Heart left ventricle (tissue), 16 donors: ENCODE data around the gene SRPK2. TPM values are rescaled to one million over a fixed set of nuclear protein-coding genes. Genes with fewer than 3 reads are reported as not detected.

Experiments
- ATAC-seq, 4 donors: fragments of 200-7000 bp; cut with Tn5 transposase; one replicate each; pipeline ENCODE4 v1.9.1; 2020 to 2022; ENCODE audit warnings: moderate library complexity in 4 of 4, mild to moderate bottlenecking in 3 of 4, moderate number of reproducible peaks in 1 of 4
- DNase-seq, 5 donors: peaks; one replicate each; pipeline ENCODE4 v3.0.0-alpha.2; 2020
- H3K27ac ChIP-seq, 12 donors: fragments of 200-600 bp; sonication (generic) in 4 of 12; one replicate each; pipeline versions ENCODE4 v1.5.0 to v1.8.0; 2016 to 2022; ENCODE audit warnings: mild to moderate bottlenecking in 2 of 12
- H3K27me3 ChIP-seq, 9 donors: fragments of 200-600 bp; sonication (generic) in 2 of 9; one replicate each; pipeline versions ENCODE4 v1.5.1 to v1.8.0; 2016 to 2022; ENCODE audit warnings: mild to moderate bottlenecking in 3 of 9
- H3K36me3 ChIP-seq, 9 donors: fragments of 200-600 bp; sonication (generic) in 2 of 9; one replicate each; pipeline versions ENCODE4 v1.5.0 to v1.8.0; 2018 to 2022; ENCODE audit warnings: mild to moderate bottlenecking in 2 of 9
- H3K4me1 ChIP-seq, 12 donors: fragments of 200-600 bp; sonication (generic) in 4 of 12; one replicate each; pipeline versions ENCODE4 v1.5.0 to v1.8.0; 2016 to 2022; ENCODE audit warnings: mild to moderate bottlenecking in 3 of 12
- H3K4me3 ChIP-seq, 12 donors: fragments of 200-600 bp; sonication (generic) in 4 of 12; one replicate each; pipeline versions ENCODE4 v1.5.0 to v1.8.0; 2017 to 2022; ENCODE audit warnings: mild to moderate bottlenecking in 9 of 12, moderate library complexity in 4 of 12
- H3K9me3 ChIP-seq, 12 donors: fragments of 200-600 bp; sonication (generic) in 4 of 12; one replicate each; pipeline versions ENCODE4 v1.5.0 to v1.8.0; 2016 to 2022; ENCODE audit warnings: mild to moderate bottlenecking in 1 of 12
- POLR2A ChIP-seq, 2 donors: fragments of 450-650 bp; IDR thresholded peaks; one replicate each; pipeline ENCODE4 v1.6.1; 2017; ENCODE audit warnings: antibody characterized with exemption in 2 of 2, mild to moderate bottlenecking in 2 of 2, moderate library complexity in 2 of 2
- WGBS, 4 donors: extraction: QIAGEN DNeasy Blood & Tissue Kit in 2 of 4; methylation state at CpG; one replicate each; pipeline versions ENCODE4 v1.1.5 to v1.1.7; 2013 to 2018; 5-methylcytosine and 5-hydroxymethylcytosine counted together
- intact Hi-C, 10 donors: fragments of 100-400 bp; cut with DNase I; formaldehyde crosslinking; loops; one replicate each; pipeline versions ENCODE4 v1.11.1 to v1.14.2; 2022
- polyA plus RNA-seq, 2 donors: library from polyadenylated mRNA; stranded (reverse); fragments of 200-250 nt; gene quantifications; one replicate each; pipeline ENCODE4 v1.2.3, GENCODE V29; 2013
- total RNA-seq, 9 donors: library from RNA; depleted of rRNA in 2 of 9; stranded (reverse); fragments of >200 nt in 2 of 9; fragmentation: NEBNext Ultra II Directional in 3 of 9; extraction: Animal tissue kit (Norgen Biotek cat#: 25700) in 3 of 9; gene quantifications; one replicate each; pipeline versions ENCODE4 v1.1.0 to v1.2.4, GENCODE V29; 2016 to 2023
- TF ChIP-seq, protein P1 (sequence below), 12 donors: fragments of 200-600 bp; sonication (generic) in 4 of 12; IDR thresholded peaks; one replicate each; pipeline versions ENCODE4 v1.5.0 to v1.8.0; 2018 to 2022; ENCODE audit warnings: antibody characterized with exemption in 12 of 12, mild to moderate bottlenecking in 5 of 12
- donor health status: ischemic (EF 13 %, LVEDD 7.1; RV severe dilation, severe dysfunction).
- donor health status: healthy with polysubstance abuse.
- donor health status: DM: no; HTN: yes; CAD: no.
- donor health status: DM: no; HTN: no; CAD: no.
- donor health status: ischemic (EF 25% LVEDD 6.9; RV normal size, moderate dysfunction).
- donor health status: ischemic (EF 25% LVEDD 5.7; RV mildly dilated, moderate dysfunction).
- donor health status: healthy.
- donor health status: DM: yes; HTN: yes; CAD: no.
- donor health status: ischemic (EF 35%, LVEDD 5.7; RV mildly dilated, moderate dysfunction).
- donor health status: nonischemic (EF 11% LVEDD 7.7; RV severe dilation, severe dysfunction).
- donor health status: DM: yes; HTN: yes; CAD: no.
- donor health status: PGD.
- donor health status: ischemic (EF 29% LVEDD 5.4; RV normal size, mild dysfunction).
- donor health status: nonischemic (EF 23%, LVEDD 6.1; RV moderate dilation, normal function).

The SRPK2 gene
- total and polyA plus RNA-seq, 11 donors = 8.6 to 42.4 (median 33.5) TPM

DNA sequence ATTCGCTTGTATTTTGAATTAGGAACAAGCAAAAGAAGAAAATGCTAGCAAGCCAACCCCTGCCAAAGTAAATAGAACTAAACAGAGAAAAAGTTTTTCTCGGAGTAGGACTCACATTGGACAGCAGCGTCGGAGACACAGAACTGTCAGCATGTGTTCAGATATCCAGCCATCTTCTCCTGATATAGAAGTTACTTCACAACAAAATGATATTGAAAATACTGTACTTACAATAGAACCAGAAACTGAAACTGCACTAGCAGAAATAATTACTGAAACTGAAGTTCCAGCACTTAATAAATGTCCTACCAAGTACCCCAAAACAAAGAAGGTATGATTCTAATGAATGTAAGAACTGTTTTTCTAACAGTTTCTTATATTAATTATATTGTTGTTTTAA, 286.9 kb downstream of the SRPK2 start:
- TF ChIP-seq, protein P1, sequence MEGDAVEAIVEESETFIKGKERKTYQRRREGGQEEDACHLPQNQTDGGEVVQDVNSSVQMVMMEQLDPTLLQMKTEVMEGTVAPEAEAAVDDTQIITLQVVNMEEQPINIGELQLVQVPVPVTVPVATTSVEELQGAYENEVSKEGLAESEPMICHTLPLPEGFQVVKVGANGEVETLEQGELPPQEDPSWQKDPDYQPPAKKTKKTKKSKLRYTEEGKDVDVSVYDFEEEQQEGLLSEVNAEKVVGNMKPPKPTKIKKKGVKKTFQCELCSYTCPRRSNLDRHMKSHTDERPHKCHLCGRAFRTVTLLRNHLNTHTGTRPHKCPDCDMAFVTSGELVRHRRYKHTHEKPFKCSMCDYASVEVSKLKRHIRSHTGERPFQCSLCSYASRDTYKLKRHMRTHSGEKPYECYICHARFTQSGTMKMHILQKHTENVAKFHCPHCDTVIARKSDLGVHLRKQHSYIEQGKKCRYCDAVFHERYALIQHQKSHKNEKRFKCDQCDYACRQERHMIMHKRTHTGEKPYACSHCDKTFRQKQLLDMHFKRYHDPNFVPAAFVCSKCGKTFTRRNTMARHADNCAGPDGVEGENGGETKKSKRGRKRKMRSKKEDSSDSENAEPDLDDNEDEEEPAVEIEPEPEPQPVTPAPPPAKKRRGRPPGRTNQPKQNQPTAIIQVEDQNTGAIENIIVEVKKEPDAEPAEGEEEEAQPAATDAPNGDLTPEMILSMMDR (IDR thresholded peaks at IDR 0.05) = no peak
- TF ChIP-seq POLR2A (IDR thresholded peaks at IDR 0.05) = no peak
- no peaks in the 10 kb centered on the region for H3K9me3 ChIP-seq
- H3K27ac ChIP-seq = peak overlapping the region in 1 of 12 donors; percentile 38
- no peak overlapping the region for H3K4me3 ChIP-seq
- H3K36me3 ChIP-seq = peaks cover 0 to 99% (median 94%) of the 10 kb centered on the region in 9 donors
- intact Hi-C loops = loop anchor here in 3 of 10 donors (10.0 kb wide), 1 partner anchor 117 kb away; no protein-coding TSS in a partner anchor
- ATAC-seq (no peak), DNase-seq (no peak)
- H3K27me3 ChIP-seq = no peaks in the 10 kb centered on the region
- peaks cover 0 to 29% (median 9%) of the 10 kb centered on the region in 12 donors for H3K4me1 ChIP-seq
- 60 to 71% (median 64%) methylated on average over 4 of the region's 4 CpGs for WGBS, 4 donors

DNA sequence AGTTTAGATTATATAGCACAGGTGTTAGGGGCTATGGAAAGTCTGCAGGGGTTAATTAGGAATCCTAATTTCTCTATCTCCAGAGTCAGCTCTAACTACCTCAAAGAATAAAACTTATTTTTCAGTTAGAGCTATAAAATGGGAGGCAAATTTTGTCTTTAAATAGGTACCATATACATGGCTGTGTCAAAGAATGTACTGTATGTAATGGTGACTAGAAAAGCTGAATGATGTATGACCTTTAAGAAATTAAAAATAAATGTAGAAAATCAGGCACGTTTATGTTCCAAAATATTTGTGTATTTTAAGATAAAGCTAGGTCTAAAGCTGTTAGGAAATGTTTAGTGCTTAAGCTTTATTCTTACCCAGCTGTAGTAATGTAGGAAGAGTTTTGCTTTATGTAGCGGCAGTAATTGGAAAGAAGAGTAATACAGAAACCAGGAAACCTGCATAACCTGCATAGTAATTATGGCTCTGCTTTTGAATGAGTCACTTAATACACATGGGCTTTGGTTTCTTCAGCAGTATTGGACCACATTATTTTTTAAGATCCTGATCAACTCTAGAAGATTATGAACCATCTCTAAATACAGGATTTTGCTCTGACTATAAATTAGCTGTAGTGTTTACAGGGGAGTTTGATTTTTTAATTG, 289.7 kb downstream of the SRPK2 start:
- H3K27ac ChIP-seq = peak overlapping the region in 1 of 12 donors; percentile 21
- 64 to 79% (median 74%) methylated on average over 2 of the region's 2 CpGs for WGBS, 4 donors

DNA sequence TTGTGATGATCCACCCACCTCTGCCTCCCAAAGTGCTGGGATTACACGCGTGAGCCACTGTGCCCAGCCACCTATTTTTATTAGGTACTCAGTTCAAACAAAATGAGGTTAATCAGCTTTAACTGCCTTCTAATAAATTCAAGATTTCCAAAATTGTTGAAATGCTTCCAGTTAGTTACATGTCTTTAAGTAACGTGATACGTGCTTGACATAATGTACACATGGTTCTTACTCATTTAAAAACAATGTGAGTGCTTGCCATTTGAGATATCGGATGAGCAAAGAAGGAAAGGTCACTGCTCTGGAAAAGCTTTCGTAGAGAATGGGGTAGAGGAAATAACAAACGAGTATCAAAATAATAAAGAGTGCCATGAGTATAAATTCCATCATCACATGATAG, 291.1 kb downstream of the SRPK2 start:
- H3K9me3 ChIP-seq = no peaks in the 10 kb centered on the region
- H3K27me3 ChIP-seq = no peaks in the 10 kb centered on the region
- ATAC-seq (peak in 3 of 4 donors; percentile 31 to 59 (median 50)), DNase-seq (no peak)
- peaks cover 0 to 24% (median 9%) of the 10 kb centered on the region in 12 donors for H3K4me1 ChIP-seq
- H3K27ac ChIP-seq = peak overlapping the region in 10 of 12 donors; percentile 7 to 52 (median 32)
- H3K36me3 ChIP-seq = peaks cover 0 to 99% (median 83%) of the 10 kb centered on the region in 9 donors
- no peak overlapping the region for H3K4me3 ChIP-seq
- WGBS, 4 donors = 53 to 65% (median 57%) methylated on average over 7 of the region's 7 CpGs
- intact Hi-C loops = loop anchor here in 1 of 10 donors (5.0 kb wide), 1 partner anchor 115 kb away; no protein-coding TSS in a partner anchor
- TF ChIP-seq, protein P1 (IDR thresholded peaks at IDR 0.05) = no peak

More for the DNA sequence above, 289.7 kb downstream of the SRPK2 start:
- Histone ChIP-seq H3K36me3 (peaks cover 0 to 99% (median 83%) of the 10 kb centered on the region in 9 donors), H3K4me3 (no peak overlapping the region), H3K9me3 (no peaks in the 10 kb centered on the region), H3K4me1 (peaks cover 0 to 29% (median 9%) of the 10 kb centered on the region in 12 donors), H3K27me3 (no peaks in the 10 kb centered on the region)
- DNase-seq = no peak
- ATAC-seq = no peak
- intact Hi-C loops = loop anchor here in 1 of 10 donors (5.0 kb wide), 1 partner anchor 117 kb away; no protein-coding TSS in a partner anchor
- TF ChIP-seq, protein P1 (IDR thresholded peaks at IDR 0.05) = no peak
- TF ChIP-seq POLR2A (IDR thresholded peaks at IDR 0.05) = no peak

DNA sequence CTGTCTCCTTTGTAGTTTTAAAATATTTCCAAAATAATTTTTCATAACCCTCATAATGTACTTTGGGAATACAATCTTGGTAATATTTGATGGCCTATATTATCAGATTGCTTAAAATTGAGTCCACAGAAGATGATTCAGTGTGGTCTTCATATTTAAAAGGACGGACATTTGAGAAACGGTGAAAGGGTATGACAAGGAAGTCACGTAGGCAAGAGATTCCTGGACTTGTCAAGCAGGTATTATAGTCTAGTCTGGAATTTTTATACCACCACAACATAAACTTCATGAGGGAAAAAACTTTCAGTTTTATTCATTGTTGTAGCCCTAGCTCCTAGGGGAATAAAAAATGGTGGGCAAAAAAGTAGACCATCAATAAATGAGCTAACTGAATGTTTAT, 292.4 kb downstream of the SRPK2 start:
- 92 to 98% (median 95%) methylated on average over 3 of the region's 3 CpGs for WGBS, 4 donors
- no peak for DNase-seq
- Histone ChIP-seq H3K4me3 (no peak overlapping the region), H3K4me1 (peaks cover 0 to 22% (median 5%) of the 10 kb centered on the region in 12 donors), H3K27ac (no peak overlapping the region), H3K36me3 (peaks cover 0 to 99% (median 83%) of the 10 kb centered on the region in 9 donors), H3K9me3 (no peaks in the 10 kb centered on the region), H3K27me3 (no peaks in the 10 kb centered on the region)
- no peak for TF ChIP-seq POLR2A (IDR thresholded peaks at IDR 0.05)
- TF ChIP-seq, protein P1 (IDR thresholded peaks at IDR 0.05) = no peak
- intact Hi-C loops = loop anchor here in 1 of 10 donors (5.0 kb wide), 1 partner anchor 114 kb away; no protein-coding TSS in a partner anchor
- ATAC-seq = no peak
